Measurements from ENCODE around the gene LRCH1.

The LRCH1 gene

DNA sequence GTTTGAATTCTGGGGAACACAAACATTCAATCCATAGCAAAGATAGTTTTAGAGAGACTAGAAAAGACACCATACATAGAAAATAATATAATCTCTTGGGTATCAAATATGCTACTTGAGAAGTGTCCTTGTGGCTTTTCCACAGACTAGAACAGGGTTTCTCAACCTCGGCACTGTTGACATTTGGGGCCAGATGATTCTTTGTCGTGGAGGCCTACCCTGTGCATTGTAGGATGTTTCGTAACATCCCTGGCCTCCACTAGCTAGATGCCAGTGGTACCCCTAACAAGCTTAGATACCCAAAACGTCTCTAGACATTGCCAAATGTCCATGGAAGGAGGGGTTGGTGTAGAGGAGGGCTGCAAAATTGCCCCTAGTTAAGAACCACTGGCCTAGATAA lies 246.2 kb downstream of the LRCH1 start:
- no peak for DNase-seq (ENCODE audit: low read depth, low spot score)

DNA sequence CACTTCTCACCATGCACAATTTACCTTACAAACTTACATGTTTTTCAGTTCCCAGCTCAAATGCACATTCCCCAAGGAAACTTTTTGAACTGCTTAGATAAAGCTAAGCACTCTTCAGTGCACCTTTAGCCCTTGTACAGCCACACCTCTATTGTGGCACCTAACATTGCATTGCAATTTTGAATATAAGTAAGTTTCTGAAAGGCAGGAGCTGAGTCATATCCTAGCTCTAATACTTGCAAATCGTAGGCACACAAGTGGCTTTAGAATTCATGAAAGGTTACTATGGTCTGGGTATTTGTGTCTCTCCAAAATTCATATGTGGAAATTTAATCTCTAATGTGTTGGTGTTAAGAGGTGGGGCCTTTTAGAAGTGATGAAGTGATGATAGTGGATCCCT lies 248.9 kb downstream of the LRCH1 start:
- DNase-seq (ENCODE audit: low read depth, low spot score), result no peak
